Measurements from ENCODE around the gene VPS13C. TPM values are rescaled to one million over a fixed set of nuclear protein-coding genes. Genes with fewer than 3 reads are reported as not detected.
A peak's percentile ranks its signal among the peaks of the same experiment; 100 is the strongest.

The VPS13C gene
- polyA plus RNA-seq, 3 donors = 12.0 to 32.2 (median 18.4) TPM

DNA sequence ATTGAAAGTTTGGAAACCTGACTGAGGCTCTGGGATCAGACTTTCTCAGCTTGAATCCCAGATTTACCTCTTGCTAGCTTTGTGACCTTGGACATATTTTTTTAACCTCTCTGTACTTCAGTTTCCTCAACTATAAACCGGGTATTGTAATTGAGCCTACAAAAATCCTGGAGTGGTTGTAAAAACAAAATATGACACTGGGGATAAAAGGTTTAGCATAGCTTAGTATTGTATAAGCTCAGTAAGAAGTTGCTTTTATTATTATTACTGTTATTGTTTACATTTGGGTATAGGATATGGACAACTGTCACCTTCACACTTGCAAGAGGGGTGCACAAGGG, 28.1 kb upstream of the VPS13C start:
- H3K4me1 ChIP-seq (ENCODE audit: control insufficient read depth in 1 of 2, insufficient read depth in 2 of 2, low read length in 2 of 2) = peaks cover 0 to 6% of the 10 kb centered on the region in 2 donors
- no peak overlapping the region for H3K9ac ChIP-seq (ENCODE audit: insufficient read depth, low read length, poor library complexity, severe bottlenecking)
- no peak overlapping the region for H3K4me2 ChIP-seq (replicated peaks; ENCODE audit: extremely low read depth, low read length, poor library complexity, severe bottlenecking)
- H4K20me1 ChIP-seq (ENCODE audit: insufficient read depth, low read length) = no peaks in the 10 kb centered on the region
- TF ChIP-seq, protein P1, sequence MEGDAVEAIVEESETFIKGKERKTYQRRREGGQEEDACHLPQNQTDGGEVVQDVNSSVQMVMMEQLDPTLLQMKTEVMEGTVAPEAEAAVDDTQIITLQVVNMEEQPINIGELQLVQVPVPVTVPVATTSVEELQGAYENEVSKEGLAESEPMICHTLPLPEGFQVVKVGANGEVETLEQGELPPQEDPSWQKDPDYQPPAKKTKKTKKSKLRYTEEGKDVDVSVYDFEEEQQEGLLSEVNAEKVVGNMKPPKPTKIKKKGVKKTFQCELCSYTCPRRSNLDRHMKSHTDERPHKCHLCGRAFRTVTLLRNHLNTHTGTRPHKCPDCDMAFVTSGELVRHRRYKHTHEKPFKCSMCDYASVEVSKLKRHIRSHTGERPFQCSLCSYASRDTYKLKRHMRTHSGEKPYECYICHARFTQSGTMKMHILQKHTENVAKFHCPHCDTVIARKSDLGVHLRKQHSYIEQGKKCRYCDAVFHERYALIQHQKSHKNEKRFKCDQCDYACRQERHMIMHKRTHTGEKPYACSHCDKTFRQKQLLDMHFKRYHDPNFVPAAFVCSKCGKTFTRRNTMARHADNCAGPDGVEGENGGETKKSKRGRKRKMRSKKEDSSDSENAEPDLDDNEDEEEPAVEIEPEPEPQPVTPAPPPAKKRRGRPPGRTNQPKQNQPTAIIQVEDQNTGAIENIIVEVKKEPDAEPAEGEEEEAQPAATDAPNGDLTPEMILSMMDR (IDR thresholded peaks at IDR 0.05) = no peak
- H3K27ac Mint-ChIP-seq = no peak overlapping the region
- no peak overlapping the region for H3K4me3 ChIP-seq (replicated peaks in 1 of 3; ENCODE audit: low read depth in 2 of 3, low read length in 3 of 3)
- H3K36me3 Mint-ChIP-seq = no peaks in the 10 kb centered on the region
- peaks cover 5% of the 10 kb centered on the region for H3K4me1 Mint-ChIP-seq
- H3K4me3 Mint-ChIP-seq = no peak overlapping the region
- no peak overlapping the region for H3K27ac ChIP-seq (ENCODE audit: low read depth in 1 of 2, low read length in 2 of 2)
- peaks cover 0 to 6% (median 3%) of the 10 kb centered on the region in 3 donors for H3K27me3 Mint-ChIP-seq (ENCODE audit: low read depth in 3 of 3)
- peaks cover 0 to 6% of the 10 kb centered on the region in 2 donors for H3K9me3 ChIP-seq (replicated peaks in 1 of 2; ENCODE audit: control insufficient read depth in 1 of 2, insufficient read depth in 1 of 2, low read length in 2 of 2)
- H3K79me2 ChIP-seq (ENCODE audit: insufficient read depth, low read length) = no peaks in the 10 kb centered on the region
- H2AFZ ChIP-seq (ENCODE audit: insufficient read depth, low read depth, low read length, poor library complexity, severe bottlenecking) = no peak overlapping the region
- intact Hi-C loops (cut with micrococcal nuclease) = no loop called here
- H3K27me3 ChIP-seq (ENCODE audit: control insufficient read depth in 2 of 2, insufficient read depth in 2 of 2, low read length in 2 of 2) = no peaks in the 10 kb centered on the region
- H3K36me3 ChIP-seq (replicated peaks in 1 of 2; ENCODE audit: control insufficient read depth in 1 of 2, insufficient read depth in 2 of 2, low read length in 2 of 2) = no peaks in the 10 kb centered on the region
- WGBS (ENCODE audit: insufficient coverage) = no CpG with 5 or more reads among the region's 1 CpG
- no peak for DNase-seq
- peaks cover 2 to 11% (median 7%) of the 10 kb centered on the region in 7 donors for H3K9me3 Mint-ChIP-seq

DNA sequence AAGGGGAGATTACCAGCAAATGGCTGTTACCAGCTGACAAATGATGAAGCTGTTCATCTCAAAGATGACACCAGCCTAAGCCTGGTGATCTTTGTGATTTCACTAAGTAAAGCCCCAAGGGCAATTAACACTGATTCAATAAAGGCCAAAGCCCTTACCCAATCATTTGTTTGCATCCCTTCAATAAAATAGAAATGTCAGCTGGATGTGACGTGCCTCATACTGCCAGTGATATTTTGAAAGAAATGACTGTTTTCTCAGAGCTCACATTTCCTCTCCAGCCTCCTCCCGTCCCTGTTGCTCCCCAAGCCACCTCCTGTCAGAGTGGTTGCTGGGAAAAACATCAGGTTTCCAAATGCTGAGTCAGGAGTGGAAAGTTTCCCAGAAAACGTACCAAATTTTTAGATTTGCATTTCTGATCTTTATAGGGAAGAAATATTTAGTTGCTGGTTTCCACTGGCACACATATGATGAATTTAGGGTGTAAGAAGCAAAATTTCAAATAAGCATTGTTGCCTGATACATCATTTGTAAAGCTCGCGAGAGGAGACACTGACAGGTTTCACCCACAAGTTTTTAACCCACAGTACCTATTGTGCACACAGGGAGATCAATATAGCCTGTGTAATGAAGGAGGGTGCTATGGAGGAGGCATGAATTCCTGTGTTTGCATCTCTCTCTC, 27.6 kb upstream of the VPS13C start:
- Mint-ChIP-seq H3K27me3 (ENCODE audit: low read depth in 3 of 3) (peaks cover 0 to 6% (median 3%) of the 10 kb centered on the region in 3 donors), H3K9me3 (peaks cover 2 to 11% (median 7%) of the 10 kb centered on the region in 7 donors), H3K4me1 (peaks cover 5% of the 10 kb centered on the region), H3K36me3 (no peaks in the 10 kb centered on the region), H3K27ac (peak overlapping the region in 1 of 7 donors; percentile 71), H3K4me3 (no peak overlapping the region)
- no peaks in the 10 kb centered on the region for H3K27me3 ChIP-seq (ENCODE audit: control insufficient read depth in 2 of 2, insufficient read depth in 2 of 2, low read length in 2 of 2)
- TF ChIP-seq, protein P1 (IDR thresholded peaks at IDR 0.05) = no peak
- H3K9ac ChIP-seq (ENCODE audit: insufficient read depth, low read length, poor library complexity, severe bottlenecking) = no peak overlapping the region
- no peak overlapping the region for H2AFZ ChIP-seq (ENCODE audit: insufficient read depth, low read depth, low read length, poor library complexity, severe bottlenecking)
- H3K4me1 ChIP-seq (ENCODE audit: control insufficient read depth in 1 of 2, insufficient read depth in 2 of 2, low read length in 2 of 2) = peaks cover 0 to 6% of the 10 kb centered on the region in 2 donors
- no CpG with 5 or more reads among the region's 5 CpGs for WGBS (ENCODE audit: insufficient coverage)
- H3K27ac ChIP-seq (ENCODE audit: low read depth in 1 of 2, low read length in 2 of 2) = no peak overlapping the region
- H3K9me3 ChIP-seq (replicated peaks in 1 of 2; ENCODE audit: control insufficient read depth in 1 of 2, insufficient read depth in 1 of 2, low read length in 2 of 2) = peaks cover 0 to 6% of the 10 kb centered on the region in 2 donors
- intact Hi-C loops (cut with micrococcal nuclease) = no loop called here
- H3K79me2 ChIP-seq (ENCODE audit: insufficient read depth, low read length) = no peaks in the 10 kb centered on the region
- no peaks in the 10 kb centered on the region for H3K36me3 ChIP-seq (replicated peaks in 1 of 2; ENCODE audit: control insufficient read depth in 1 of 2, insufficient read depth in 2 of 2, low read length in 2 of 2)
- H4K20me1 ChIP-seq (ENCODE audit: insufficient read depth, low read length) = no peaks in the 10 kb centered on the region
- no peak overlapping the region for H3K4me3 ChIP-seq (replicated peaks in 1 of 3; ENCODE audit: low read depth in 2 of 3, low read length in 3 of 3)
- no peak overlapping the region for H3K4me2 ChIP-seq (replicated peaks; ENCODE audit: extremely low read depth, low read length, poor library complexity, severe bottlenecking)
- no peak for DNase-seq

Data from CD14-positive monocyte (primary cell).